ENCODE measurements around the gene MITF. TPM values are rescaled to one million over a fixed set of nuclear protein-coding genes. Genes with fewer than 3 reads are reported as not detected.

MITF gene
- total RNA-seq, 1 donor from 2014 or later, result 5.7 TPM

GRCh38 chr3:70010346-70010745, 271.1 kb downstream of the MITF start:
- Mint-ChIP-seq H3K36me3 (ENCODE audit: low read depth) (no peaks in the 10 kb centered on the region), H3K4me1 (ENCODE audit: low read depth) (peaks cover 22% of the 10 kb centered on the region), H3K9me3 (ENCODE audit: low read depth) (peaks cover 2% of the 10 kb centered on the region), H3K27me3 (ENCODE audit: low read depth) (no peaks in the 10 kb centered on the region), H3K27ac (ENCODE audit: unreplicated experiment) (no peak overlapping the region), H3K4me3 (ENCODE audit: unreplicated experiment) (no peak overlapping the region)
- DNase-seq (ENCODE audit: low spot score), result no peak
- TF ChIP-seq, protein P1, sequence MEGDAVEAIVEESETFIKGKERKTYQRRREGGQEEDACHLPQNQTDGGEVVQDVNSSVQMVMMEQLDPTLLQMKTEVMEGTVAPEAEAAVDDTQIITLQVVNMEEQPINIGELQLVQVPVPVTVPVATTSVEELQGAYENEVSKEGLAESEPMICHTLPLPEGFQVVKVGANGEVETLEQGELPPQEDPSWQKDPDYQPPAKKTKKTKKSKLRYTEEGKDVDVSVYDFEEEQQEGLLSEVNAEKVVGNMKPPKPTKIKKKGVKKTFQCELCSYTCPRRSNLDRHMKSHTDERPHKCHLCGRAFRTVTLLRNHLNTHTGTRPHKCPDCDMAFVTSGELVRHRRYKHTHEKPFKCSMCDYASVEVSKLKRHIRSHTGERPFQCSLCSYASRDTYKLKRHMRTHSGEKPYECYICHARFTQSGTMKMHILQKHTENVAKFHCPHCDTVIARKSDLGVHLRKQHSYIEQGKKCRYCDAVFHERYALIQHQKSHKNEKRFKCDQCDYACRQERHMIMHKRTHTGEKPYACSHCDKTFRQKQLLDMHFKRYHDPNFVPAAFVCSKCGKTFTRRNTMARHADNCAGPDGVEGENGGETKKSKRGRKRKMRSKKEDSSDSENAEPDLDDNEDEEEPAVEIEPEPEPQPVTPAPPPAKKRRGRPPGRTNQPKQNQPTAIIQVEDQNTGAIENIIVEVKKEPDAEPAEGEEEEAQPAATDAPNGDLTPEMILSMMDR (IDR thresholded peaks at IDR 0.05), result no peak

- peaks cover 2% of the 10 kb centered on the region for H3K9me3 Mint-ChIP-seq (ENCODE audit: low read depth)
- TF ChIP-seq, protein P1 (IDR thresholded peaks at IDR 0.05), result no peak
- H3K36me3 Mint-ChIP-seq (ENCODE audit: low read depth), result no peaks in the 10 kb centered on the region
- no peak for DNase-seq (ENCODE audit: low spot score)
- no peaks in the 10 kb centered on the region for H3K27me3 Mint-ChIP-seq (ENCODE audit: low read depth)
- no peak overlapping the region for H3K4me3 Mint-ChIP-seq (ENCODE audit: unreplicated experiment)
- peak overlapping the region; percentile 67 for H3K27ac Mint-ChIP-seq (ENCODE audit: unreplicated experiment)
- H3K4me1 Mint-ChIP-seq (ENCODE audit: low read depth), result peaks cover 22% of the 10 kb centered on the region
Measured at GRCh38 chr3:70011582-70011981, 272.3 kb downstream of the MITF start.
